Occipital lobe (tissue), 2 donors: ENCODE data around the gene ARID5B. TPM values are rescaled to one million over a fixed set of nuclear protein-coding genes. Genes with fewer than 3 reads are reported as not detected.

Source experiments
- DNase-seq: peaks from one replicate; lab custom pipeline; 2025; lab: John Stamatoyannopoulos, UW
- total RNA-seq: library from RNA; depleted of rRNA; stranded (reverse); fragments of >200 nt; gene quantifications from one replicate; pipeline ENCODE4 v1.2.3, GENCODE V29; 2014

ARID5B gene
- total RNA-seq, 1 donor from 2014 or later, result 27.6 TPM

DNA sequence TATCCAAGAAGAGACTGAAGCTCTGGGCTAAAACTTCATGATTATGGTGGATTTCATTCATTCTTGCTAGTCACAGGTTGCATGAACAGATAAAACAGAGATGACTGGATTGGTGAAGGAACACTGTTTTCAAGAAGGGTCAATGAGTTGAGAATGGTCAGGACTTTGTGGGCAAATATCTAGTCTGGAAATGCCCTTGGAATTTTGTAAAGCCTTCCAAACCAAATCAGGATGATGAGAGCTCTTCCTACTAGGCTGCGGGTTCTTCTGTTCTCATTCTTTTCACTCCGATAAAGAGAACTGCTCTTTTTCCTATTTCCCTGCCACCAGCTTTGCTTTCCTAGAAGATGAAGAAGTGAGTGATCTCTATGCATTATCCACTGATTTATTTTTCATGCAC lies 171.4 kb downstream of the ARID5B start:
- no peak for DNase-seq

DNA sequence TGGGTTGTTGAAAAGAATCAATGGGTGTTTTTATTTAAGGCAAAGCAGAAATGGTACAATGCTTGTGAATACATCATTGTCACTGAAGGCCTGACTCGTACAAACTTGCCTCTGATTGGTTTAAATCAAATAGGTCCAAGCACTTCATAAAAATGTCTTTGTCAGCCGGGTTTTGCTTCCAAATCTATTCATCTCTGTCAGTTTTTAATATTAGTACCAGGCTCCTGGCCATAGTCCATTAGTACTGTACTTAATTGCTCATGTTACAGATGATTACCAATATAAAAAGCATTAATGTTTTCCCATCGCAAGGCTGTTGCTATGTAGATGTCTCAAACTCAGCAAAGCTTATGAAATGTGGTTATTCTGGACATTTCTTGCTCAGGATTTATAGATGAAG lies 171.9 kb downstream of the ARID5B start:
- no peak for DNase-seq

DNA sequence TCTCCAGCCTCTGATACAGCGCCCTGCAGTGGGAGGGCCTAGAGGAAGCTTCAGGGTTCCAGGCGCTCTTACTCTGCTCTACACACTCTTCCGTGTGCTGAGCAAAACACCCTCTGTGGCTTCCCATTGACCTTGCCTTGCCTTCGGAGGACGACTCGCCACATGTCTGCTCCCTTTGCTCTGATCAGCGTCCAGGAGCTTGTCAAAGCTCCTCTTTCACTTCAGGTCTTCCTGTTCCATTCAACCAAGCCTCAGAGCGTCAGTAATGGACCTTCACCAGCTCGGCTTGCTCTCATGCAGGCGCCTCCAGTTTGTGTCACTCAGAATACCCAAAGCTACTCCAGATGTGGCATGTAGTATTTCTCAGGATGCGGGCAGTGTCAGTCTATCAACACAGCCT lies 173.9 kb downstream of the ARID5B start:
- DNase-seq, result no peak

DNA sequence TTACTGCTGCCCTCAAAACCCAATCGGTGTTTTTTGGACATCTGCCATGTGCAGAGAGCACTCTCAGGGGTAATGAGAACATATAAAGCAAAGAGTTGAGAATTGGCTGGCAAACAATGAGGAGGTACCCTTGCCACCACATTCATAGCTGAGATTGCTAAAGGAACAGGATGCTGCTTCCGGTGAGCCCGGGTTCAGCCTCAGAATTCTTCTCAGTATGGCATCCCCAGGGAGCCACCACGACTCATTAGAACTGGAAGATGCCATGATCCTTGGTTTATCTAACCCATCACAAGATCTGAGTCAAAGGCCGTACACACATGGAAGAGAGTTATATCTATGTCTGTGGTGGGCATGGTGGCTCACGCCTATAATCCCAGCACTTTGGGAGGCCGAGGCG lies 174.4 kb downstream of the ARID5B start:
- no peak for DNase-seq

DNA sequence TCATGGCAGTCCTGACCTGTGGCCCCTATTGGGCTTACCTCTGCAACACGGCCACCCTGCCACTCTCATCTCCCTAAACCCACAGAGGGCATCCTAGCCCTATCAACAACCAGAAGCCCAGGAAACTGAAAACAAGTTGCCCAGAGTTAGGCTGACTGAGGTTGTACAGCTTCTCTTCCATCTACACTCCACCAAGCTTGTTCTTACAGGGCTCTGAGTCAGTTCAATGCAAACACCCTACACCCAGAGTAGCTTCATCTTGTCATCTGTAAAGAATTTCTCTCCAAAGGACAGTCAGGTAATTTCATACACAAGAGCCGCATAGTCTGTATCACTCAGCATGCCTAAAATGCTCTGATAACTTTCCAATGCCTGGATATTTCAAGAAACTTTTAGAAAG lies 175.4 kb downstream of the ARID5B start:
- no peak for DNase-seq

DNA sequence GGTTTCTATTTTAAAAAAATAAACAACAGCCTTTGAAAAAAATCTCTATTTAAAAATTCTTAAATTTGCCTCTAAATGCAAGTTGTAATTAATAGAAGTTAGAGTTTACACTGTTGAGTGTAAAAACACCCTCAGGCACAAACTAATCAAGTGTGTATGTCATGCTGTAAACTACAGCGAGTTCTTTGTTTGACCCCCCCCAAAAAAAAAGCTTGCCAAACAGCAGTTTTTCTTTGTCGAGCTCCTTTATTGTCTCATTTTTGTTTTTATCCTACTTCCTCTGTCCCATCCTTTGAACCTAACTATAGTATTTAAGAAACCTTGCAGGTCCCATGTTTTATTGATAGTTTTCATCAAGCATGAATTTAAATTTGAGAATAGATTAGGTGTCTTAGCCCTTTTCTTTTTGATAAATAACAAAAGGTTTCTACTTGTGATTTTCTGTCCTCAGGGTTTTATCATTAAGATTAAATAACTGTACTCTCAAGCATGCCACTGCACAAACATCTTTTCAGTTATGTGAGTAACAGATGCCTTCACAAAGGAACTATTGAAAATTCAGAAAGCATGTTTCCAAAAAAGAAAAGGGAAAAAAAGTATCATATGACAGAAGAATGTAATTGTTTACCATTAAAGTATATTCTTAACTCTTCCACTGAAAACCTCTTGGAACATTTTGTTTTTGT lies 176.0 kb downstream of the ARID5B start:
- DNase-seq, result no peak

DNA sequence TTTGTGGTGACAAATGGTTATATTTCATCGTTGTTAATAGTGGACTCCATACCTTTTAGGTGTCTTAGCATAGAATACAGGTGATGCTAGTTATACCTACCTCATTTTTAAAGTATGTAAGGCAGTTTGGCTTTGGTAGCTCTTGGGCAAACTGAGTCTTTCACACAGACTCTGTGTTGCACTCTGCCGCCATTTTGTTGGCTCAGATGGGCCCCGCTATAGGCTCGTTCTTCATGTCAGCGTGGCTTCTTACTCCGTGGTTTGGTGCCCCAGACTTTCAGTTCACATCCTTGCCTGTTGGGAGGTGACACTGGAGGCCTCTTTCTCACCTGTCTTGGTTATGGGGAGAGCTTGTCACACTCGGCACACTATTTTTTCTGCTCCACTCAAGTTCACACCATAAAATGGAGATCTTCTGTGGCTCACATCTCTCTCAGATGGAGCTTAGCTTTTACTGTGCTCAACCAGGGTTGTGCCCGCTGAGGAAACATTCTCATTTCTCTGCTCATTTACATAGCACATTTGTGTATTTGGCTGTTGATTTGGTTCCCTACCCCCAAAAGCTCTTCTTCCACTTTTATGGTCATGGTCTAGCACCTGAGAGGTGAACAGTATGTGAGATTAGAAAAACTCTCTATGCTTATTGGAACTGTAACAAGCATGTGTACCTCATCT lies 178.5 kb downstream of the ARID5B start:
- no peak for DNase-seq

DNA sequence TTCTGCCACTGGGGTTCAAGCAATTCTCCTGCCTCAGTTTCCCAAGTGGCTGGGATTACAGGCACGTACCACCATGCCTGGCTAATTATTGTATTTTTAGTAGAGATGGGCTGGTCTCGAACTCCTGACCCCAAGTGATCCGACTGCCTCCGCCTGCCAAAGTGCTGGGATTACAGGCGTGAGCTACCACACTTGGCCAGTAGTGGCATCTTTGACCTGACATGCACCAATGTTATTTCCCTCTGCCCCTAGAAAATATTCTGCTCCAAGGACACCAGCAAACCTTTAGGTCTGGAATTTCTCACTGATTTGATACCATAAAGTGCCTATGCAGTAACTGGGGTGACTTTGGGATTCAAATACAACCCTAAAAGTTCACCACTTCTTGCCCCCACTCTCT lies 179.4 kb downstream of the ARID5B start:
- DNase-seq, result no peak

DNA sequence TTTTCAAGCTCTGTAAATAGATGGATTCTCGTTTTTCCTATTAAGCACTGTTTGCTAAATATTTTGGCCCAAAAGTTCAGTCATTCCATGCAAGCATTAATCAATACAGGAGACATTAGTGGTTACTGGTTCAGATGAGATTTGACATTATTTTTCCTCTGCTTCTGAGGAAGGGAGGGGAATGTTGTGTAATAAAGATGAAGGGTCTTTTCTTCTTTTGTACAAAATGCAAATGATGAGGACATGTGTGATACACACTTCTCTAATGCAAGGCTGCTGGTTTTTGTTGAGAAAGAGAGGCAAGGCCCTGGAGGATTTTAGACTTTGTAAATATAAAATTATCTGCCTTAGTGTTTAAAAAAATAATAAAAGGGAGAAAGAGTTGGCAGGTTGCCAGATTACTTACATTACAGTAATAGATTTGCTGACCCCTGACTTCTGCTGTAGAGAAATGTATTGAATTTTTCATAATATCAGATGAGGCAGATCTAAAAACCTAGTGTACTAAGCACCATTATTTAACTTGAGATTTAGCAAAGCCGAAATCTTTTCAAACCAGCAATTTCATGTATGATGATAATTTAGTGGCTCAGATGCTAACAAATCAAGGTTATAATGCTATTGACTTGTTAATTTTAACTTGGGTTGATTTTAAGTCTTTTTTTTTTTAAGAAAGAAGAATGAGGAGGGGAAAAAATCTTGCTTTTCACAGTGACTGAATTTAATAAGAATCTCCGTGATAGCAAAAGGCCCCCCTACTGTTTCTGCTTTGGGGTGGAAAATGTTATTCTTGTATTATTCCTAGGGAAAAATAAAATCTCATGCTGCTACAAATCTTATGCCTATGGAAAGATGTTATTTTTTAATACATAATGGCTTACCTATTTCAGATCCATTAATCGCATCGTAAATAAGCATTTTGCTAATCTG lies 180.1 kb downstream of the ARID5B start:
- no peak for DNase-seq

DNA sequence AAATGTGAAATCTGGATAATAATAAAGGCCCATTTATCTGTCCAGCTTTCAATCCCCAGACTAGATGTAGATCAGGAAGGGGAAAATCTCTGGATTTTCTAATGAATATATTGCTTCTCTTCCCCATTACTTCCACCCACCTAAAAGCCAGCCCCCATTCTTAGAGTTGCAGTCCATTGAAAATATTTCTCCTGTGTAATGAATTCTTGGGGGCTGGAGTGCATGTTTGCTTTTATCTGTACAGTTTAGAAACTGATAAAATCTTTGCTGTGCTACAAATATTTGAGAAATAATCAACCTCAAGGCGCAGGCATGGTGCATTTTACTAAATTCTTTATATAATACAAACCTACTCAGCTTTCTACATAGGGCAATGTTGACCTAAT lies 180.8 kb downstream of the ARID5B start:
- no peak for DNase-seq

DNA sequence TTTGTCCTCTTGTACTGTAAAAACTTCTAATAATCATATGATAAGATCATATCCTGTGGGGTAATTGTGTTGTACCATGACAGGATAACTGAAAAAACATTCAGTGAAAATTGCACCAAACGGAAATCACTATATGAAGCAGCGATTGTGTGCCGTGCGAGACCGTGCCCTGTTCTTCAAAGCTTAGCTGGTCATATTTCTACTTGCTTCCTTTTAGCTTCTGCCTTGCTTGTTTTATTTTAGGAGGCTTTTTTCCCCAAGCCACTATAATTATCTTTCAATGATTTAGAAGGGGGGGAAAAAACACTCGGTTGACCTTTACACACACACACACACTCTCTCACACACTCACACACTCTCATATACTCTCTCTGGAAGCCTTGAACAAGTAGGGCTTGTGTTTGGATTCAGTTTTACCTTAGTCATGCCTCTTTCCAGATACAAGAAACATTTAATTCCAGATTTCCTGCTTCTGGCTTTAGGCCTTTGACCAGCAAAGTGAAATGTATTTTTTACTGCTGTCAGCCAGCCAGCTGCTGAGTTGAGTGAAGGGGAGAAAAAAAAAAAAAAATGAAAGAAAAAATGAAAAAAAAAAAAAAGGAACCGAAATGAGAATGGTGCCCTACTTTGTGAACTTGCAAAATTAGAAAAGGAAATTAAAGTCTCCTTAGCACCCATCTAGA lies 181.4 kb downstream of the ARID5B start:
- DNase-seq, result no peak

DNA sequence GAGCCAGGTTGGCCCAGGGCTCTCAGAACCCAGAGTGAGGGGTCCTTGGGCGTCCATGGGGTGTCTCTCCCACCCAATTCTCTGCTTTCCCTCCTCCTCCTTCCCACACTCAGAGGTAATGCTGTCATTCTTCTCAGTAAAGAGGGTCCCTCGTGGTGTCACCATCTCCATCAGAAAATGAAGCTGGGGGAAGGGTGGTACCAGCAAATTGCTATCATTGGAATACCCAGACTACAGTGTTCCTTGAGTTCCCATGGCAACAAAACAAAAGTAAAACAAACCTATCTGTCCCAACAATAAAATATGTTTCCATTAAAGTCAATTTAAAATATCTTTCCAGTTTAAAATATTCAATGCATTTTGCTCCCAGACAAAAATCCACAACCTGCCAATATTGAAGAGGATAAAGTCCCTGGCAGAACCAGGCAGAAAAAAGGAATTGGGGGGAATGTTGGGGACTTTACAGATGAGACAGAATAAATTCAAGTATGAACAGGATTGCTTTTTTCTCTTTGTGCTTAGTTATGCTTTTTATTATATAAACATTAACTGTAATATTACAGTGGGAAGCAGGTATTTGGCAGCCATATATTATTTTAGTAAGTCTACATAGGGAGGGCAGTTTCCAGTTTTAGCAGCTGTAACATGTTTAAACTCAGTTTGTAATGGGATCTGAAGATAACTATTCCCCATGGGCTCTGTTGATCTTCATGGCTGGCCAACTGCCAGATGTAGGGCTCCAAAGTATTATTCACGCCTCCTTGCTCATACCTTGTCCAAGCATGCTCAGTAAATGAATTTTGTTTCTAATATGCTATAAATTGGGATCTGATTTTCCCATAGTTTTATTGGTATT lies 182.1 kb downstream of the ARID5B start:
- no peak for DNase-seq

DNA sequence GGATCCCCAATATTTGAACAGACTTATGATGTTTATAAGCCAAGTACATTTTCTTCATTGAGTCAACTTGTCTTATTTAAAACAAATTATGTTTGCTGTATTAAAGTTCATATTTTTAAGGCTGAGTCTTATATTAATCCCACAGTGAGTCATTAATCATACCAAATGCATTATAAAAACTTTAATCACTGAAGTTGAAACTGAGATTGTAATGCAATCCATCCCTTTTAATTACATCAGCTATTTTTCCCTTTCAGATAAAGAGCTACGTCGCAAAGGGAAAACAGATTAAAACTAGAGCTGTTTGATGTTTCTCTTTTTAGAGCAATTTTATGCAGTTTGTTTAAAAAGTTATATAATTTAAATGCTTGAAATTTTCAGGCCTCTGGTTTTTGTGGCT lies 183.0 kb downstream of the ARID5B start:
- no peak for DNase-seq

DNA sequence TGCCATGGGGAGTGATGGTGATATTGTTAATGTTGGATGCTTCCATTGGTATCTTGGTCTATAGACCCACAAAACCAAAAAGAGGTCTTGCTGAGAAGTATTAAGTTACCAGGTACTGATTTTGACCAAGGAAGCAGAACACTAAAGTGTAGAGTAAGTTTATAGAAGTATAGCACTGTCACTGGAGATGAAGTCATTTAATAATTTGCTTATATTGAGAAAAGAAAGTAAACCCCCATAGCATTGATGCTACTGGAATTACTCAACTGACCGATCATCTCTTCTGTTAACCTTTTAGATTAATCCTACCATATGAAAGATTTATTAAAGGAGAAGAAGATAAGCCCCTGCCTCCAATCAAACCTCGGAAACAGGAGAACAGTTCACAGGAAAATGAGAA lies 183.9 kb downstream of the ARID5B start:
- no peak for DNase-seq

DNA sequence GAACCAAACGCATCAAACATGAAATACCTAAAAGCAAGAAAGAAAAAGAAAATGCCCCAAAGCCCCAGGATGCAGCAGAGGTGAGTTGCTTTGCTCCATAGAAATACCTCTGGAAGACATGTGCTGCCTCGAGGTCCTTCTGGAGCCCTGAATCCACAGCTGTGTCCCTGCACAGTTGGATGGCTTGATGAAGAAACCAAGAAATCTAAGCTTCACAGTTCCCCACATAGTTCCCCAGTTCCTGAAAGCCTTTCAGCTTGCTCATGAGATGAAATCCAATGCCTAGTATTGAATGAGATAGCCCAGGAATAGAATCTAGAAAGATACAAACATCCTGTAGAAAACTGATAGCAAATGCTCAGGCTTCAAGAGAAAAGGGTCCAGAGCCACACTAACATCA lies 184.3 kb downstream of the ARID5B start:
- DNase-seq, result no peak

DNA sequence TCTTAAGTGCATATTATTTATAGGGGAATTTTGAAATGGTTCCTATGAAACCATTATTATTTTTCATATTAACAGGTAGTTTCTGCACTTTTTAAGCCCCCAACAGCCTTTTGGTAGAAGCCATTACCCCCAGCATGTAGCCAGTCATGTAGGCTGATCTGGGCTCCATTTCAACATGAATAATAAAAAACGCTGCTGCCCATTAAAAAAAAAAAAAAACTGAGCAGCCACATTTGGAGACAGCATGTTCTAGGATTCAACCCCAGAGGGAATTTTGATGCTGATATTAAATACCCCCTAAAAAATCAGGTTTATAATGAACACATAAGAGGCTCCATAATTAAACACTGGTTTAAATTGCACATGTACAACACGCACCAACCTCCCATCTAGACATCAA lies 185.8 kb downstream of the ARID5B start:
- no peak for DNase-seq

DNA sequence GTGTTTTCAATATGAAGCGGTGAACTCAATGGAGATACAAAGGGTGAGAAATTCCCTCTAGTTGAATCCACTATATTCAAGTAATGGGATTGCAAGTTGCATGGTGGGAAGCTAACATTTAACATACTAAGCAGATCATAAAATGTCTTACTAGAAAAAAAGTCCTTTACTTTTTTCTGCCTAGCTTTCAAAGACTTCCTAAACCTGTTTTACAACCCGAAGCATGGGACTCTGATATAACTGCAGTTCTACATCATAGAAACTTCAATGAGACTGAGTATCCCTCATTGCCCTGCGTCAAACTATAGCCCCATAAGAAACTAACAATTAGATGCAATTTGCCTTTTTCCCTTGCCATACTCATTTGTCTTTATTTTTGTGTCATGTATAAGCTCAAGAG lies 187.3 kb downstream of the ARID5B start:
- DNase-seq, result no peak

DNA sequence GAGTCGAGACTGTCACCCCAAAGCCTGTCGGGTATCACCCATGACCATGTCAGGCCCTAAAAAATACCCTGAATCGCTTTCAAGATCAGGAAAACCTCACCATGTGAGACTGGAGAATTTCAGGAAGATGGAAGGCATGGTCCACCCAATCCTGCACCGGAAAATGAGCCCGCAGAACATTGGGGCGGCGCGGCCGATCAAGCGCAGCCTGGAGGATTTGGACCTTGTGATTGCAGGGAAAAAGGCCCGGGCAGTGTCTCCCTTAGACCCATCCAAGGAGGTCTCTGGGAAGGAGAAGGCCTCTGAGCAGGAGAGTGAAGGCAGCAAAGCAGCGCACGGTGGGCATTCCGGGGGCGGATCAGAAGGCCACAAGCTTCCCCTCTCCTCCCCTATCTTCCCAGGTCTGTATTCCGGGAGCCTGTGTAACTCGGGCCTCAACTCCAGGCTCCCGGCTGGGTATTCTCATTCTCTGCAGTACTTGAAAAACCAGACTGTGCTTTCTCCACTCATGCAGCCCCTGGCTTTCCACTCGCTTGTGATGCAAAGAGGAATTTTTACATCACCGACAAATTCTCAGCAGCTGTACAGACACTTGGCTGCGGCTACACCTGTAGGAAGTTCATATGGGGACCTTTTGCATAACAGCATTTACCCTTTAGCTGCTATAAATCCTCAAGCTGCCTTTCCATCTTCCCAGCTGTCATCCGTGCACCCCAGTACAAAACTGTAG lies 191.0 kb downstream of the ARID5B start:
- no peak for DNase-seq

DNA sequence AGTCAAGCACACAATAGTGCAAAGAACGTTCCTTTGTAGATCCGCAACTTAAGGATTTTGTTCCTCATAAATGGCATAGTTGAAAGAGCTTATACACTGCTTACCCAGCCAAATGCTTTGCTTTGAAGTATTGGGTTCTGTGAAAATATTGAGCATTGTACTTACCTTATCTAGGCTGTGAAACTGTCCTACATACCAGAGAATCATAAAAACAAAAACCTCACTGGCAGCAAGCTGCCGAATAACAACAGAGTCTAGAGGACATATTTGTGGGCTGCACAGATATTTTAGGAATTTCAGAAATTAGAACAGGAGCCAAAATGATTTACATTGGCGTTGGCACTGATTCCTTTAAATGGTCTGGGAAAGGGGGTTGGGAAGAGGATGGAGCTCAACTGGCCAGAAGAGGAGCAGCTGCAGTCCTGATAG lies 192.4 kb downstream of the ARID5B start:
- no peak for DNase-seq
